Measurements from ENCODE around the gene IGFBP7.

IGFBP7 gene

DNA sequence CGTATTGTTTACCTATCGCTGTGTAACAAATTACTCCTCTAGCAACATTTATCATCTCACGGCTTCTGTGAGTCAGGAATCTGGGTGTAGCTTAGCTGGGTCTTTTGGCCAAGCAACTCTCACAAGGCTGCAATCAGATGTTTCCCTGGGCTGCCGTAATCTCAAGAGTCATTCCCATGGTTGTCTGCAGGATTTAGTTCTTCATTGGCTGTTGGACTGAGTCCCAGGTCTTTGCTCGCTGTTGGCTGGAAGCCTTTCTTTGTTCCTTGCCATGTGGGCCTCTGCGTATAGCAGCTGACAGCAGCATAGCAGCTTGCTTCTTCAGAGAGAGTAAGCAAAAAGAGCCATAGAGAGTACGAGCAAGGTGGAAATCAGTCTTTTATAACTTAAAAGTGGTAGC lies 114.7 kb downstream of the IGFBP7 start:
- Histone ChIP-seq H3K4me1 (ENCODE audit: control insufficient read depth, insufficient read depth, low read length) (peaks cover 8% of the 10 kb centered on the region), H3K27me3 (ENCODE audit: control insufficient read depth in 1 of 2, insufficient read depth in 2 of 2, low read length in 2 of 2) (no peaks in the 10 kb centered on the region), H3K9me3 (ENCODE audit: control insufficient read depth in 2 of 2, low read length in 2 of 2) (no peaks in the 10 kb centered on the region), H3K27ac (ENCODE audit: low read length) (no peak overlapping the region), H3K9ac (ENCODE audit: low read length in 2 of 2) (no peak overlapping the region), H3K4me3 (ENCODE audit: low read length in 2 of 2) (peak overlapping the region; percentile 8 to 37), H3K36me3 (ENCODE audit: control insufficient read depth in 2 of 2, insufficient read depth in 2 of 2, low read length in 2 of 2) (peaks cover 24 to 25% of the 10 kb centered on the region in 2 donors)

GRCh38 chr4:56990109-56990905 lies 119.9 kb downstream of the IGFBP7 start:
- Histone ChIP-seq H3K36me3 (ENCODE audit: control insufficient read depth in 2 of 2, insufficient read depth in 2 of 2, low read length in 2 of 2) (peaks cover 22 to 23% of the 10 kb centered on the region in 2 donors), H3K4me1 (ENCODE audit: control insufficient read depth, insufficient read depth, low read length) (peaks cover 1% of the 10 kb centered on the region), H3K27ac (ENCODE audit: low read length) (no peak overlapping the region), H3K9ac (ENCODE audit: low read length in 2 of 2) (no peak overlapping the region), H3K27me3 (ENCODE audit: control insufficient read depth in 1 of 2, insufficient read depth in 2 of 2, low read length in 2 of 2) (no peaks in the 10 kb centered on the region), H3K9me3 (ENCODE audit: control insufficient read depth in 2 of 2, low read length in 2 of 2) (no peaks in the 10 kb centered on the region), H3K4me3 (ENCODE audit: low read length in 2 of 2) (no peak overlapping the region)

- no peaks in the 10 kb centered on the region for H3K9me3 ChIP-seq (ENCODE audit: control insufficient read depth in 2 of 2, low read length in 2 of 2)
- no peak overlapping the region for H3K4me3 ChIP-seq (ENCODE audit: low read length in 2 of 2)
- H3K27me3 ChIP-seq (ENCODE audit: control insufficient read depth in 1 of 2, insufficient read depth in 2 of 2, low read length in 2 of 2) = no peaks in the 10 kb centered on the region
- H3K27ac ChIP-seq (ENCODE audit: low read length) = no peak overlapping the region
- H3K4me1 ChIP-seq (ENCODE audit: control insufficient read depth, insufficient read depth, low read length) = no peaks in the 10 kb centered on the region
- H3K9ac ChIP-seq (ENCODE audit: low read length in 2 of 2) = no peak overlapping the region
- H3K36me3 ChIP-seq (ENCODE audit: control insufficient read depth in 2 of 2, insufficient read depth in 2 of 2, low read length in 2 of 2) = peaks cover 14 to 16% of the 10 kb centered on the region in 2 donors
Measured at GRCh38 chr4:56986952-56987351, 123.2 kb downstream of the IGFBP7 start.

DNA sequence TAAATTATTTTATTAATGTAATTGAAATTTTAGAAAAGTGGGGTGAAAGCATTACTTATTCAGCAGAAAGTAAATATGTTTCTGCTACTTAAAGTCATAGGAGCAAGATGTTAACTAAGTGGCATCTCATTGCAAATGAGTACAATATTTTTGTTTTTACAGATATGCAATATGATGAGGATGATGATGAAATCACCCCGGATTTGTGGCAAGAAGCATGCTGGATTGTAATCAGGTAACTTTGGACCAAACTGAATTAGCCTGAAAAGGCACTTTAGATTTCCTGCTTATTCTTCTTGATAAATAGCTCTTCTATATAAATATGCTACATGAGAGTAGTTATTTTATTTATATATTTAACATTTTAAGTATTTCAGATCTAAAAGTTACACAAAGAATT lies 124.0 kb downstream of the IGFBP7 start:
- H3K9ac ChIP-seq (ENCODE audit: low read length in 2 of 2) = no peak overlapping the region
- H3K27me3 ChIP-seq (ENCODE audit: control insufficient read depth in 1 of 2, insufficient read depth in 2 of 2, low read length in 2 of 2) = no peaks in the 10 kb centered on the region
- peaks cover 11 to 16% of the 10 kb centered on the region in 2 donors for H3K36me3 ChIP-seq (ENCODE audit: control insufficient read depth in 2 of 2, insufficient read depth in 2 of 2, low read length in 2 of 2)
- H3K27ac ChIP-seq (ENCODE audit: low read length) = no peak overlapping the region
- H3K4me1 ChIP-seq (ENCODE audit: control insufficient read depth, insufficient read depth, low read length) = peaks cover 2% of the 10 kb centered on the region
- H3K9me3 ChIP-seq (ENCODE audit: control insufficient read depth in 2 of 2, low read length in 2 of 2) = no peaks in the 10 kb centered on the region
- H3K4me3 ChIP-seq (ENCODE audit: low read length in 2 of 2) = no peak overlapping the region

- Histone ChIP-seq H3K4me1 (ENCODE audit: control insufficient read depth, insufficient read depth, low read length) (peaks cover 6% of the 10 kb centered on the region), H3K36me3 (ENCODE audit: control insufficient read depth in 2 of 2, insufficient read depth in 2 of 2, low read length in 2 of 2) (peaks cover 0 to under 1% of the 10 kb centered on the region in 2 donors), H3K4me3 (ENCODE audit: low read length in 2 of 2) (no peak overlapping the region), H3K9ac (ENCODE audit: low read length in 2 of 2) (no peak overlapping the region), H3K27me3 (ENCODE audit: control insufficient read depth in 1 of 2, insufficient read depth in 2 of 2, low read length in 2 of 2) (no peaks in the 10 kb centered on the region), H3K9me3 (ENCODE audit: control insufficient read depth in 2 of 2, low read length in 2 of 2) (no peaks in the 10 kb centered on the region), H3K27ac (ENCODE audit: low read length) (no peak overlapping the region)
Measured at GRCh38 chr4:56981795-56982201, 128.4 kb downstream of the IGFBP7 start.
